ENCODE measurements around the gene GPR108. TPM values are rescaled to one million over a fixed set of nuclear protein-coding genes. Genes with fewer than 3 reads are reported as not detected.

The GPR108 gene
- total RNA-seq, 1 donor from 2014 or later, result 38.3 TPM

- Mint-ChIP-seq H3K36me3 (no peaks in the 10 kb centered on the region), H3K27me3 (ENCODE audit: insufficient read depth, low read depth) (peaks cover 22% of the 10 kb centered on the region)
Measured at GRCh38 chr19:6705931-6706632, 31.3 kb downstream of the GPR108 start.

GRCh38 chr19:6700586-6701316, 36.6 kb downstream of the GPR108 start:
- no peak overlapping the region for H3K27ac Mint-ChIP-seq
- H3K4me3 Mint-ChIP-seq, result no peak overlapping the region
- H2AFZ ChIP-seq (replicated peaks), result no peak overlapping the region
- H4K20me1 ChIP-seq (ENCODE audit: low read depth), result no peaks in the 10 kb centered on the region
- H3K27me3 Mint-ChIP-seq (ENCODE audit: insufficient read depth, low read depth), result peaks cover 2% of the 10 kb centered on the region
- TF ChIP-seq EZH2 (IDR thresholded peaks at IDR 0.05), result no peak
- H3K9ac ChIP-seq, result no peak overlapping the region
- no peaks in the 10 kb centered on the region for H3K27me3 ChIP-seq
- H3K4me1 ChIP-seq, result no peaks in the 10 kb centered on the region
- DNase-seq (ENCODE audit: low spot score), result no peak
- H3K4me3 ChIP-seq, result no peak overlapping the region
- H3K27ac ChIP-seq, result no peak overlapping the region
- H3K79me2 ChIP-seq (ENCODE audit: low read depth), result no peaks in the 10 kb centered on the region
- no peaks in the 10 kb centered on the region for H3K36me3 Mint-ChIP-seq
- H3K4me1 Mint-ChIP-seq, result no peaks in the 10 kb centered on the region
- no peaks in the 10 kb centered on the region for H3K9me3 ChIP-seq (ENCODE audit: low read depth)
- no peaks in the 10 kb centered on the region for H3K36me3 ChIP-seq
- no peak overlapping the region for H3K4me2 ChIP-seq
- peaks cover 2% of the 10 kb centered on the region for H3K9me3 Mint-ChIP-seq
- H3F3A ChIP-seq (ENCODE audit: low read depth), result no peaks in the 10 kb centered on the region

More at GRCh38 chr19:6705931-6706632, 31.3 kb downstream of the GPR108 start:
- Histone ChIP-seq H3K79me2 (ENCODE audit: low read depth) (no peaks in the 10 kb centered on the region), H4K20me1 (ENCODE audit: low read depth) (no peaks in the 10 kb centered on the region), H2AFZ (replicated peaks) (no peak overlapping the region), H3K4me3 (no peak overlapping the region), H3K36me3 (no peaks in the 10 kb centered on the region), H3F3A (ENCODE audit: low read depth) (no peaks in the 10 kb centered on the region), H3K9ac (no peak overlapping the region), H3K27me3 (peaks cover 31% of the 10 kb centered on the region), H3K4me2 (no peak overlapping the region), H3K4me1 (no peaks in the 10 kb centered on the region), H3K9me3 (ENCODE audit: low read depth) (no peaks in the 10 kb centered on the region), H3K27ac (no peak overlapping the region)
- no peak for DNase-seq (ENCODE audit: low spot score)
- TF ChIP-seq EZH2 (IDR thresholded peaks at IDR 0.05) (no peak), EZH2phosphoT487 (IDR thresholded peaks at IDR 0.05) (no peak), CTCF (IDR thresholded peaks at IDR 0.05) (no peak)
- Mint-ChIP-seq H3K4me3 (no peak overlapping the region), H3K27ac (no peak overlapping the region), H3K4me1 (no peaks in the 10 kb centered on the region), H3K9me3 (no peaks in the 10 kb centered on the region)

GRCh38 chr19:6699935-6700334, 37.4 kb downstream of the GPR108 start:
- H3K4me3 Mint-ChIP-seq, result no peak overlapping the region
- Histone ChIP-seq H3K4me2 (no peak overlapping the region), H3K4me1 (no peaks in the 10 kb centered on the region), H3K27me3 (no peaks in the 10 kb centered on the region), H3K9ac (no peak overlapping the region), H4K20me1 (ENCODE audit: low read depth) (no peaks in the 10 kb centered on the region), H3K27ac (no peak overlapping the region), H3K4me3 (no peak overlapping the region), H3K79me2 (ENCODE audit: low read depth) (no peaks in the 10 kb centered on the region), H3K36me3 (no peaks in the 10 kb centered on the region), H2AFZ (replicated peaks) (no peak overlapping the region), H3F3A (ENCODE audit: low read depth) (no peaks in the 10 kb centered on the region), H3K9me3 (ENCODE audit: low read depth) (no peaks in the 10 kb centered on the region)
- TF ChIP-seq EZH2 (IDR thresholded peaks at IDR 0.05) (no peak), CTCF (IDR thresholded peaks at IDR 0.05) (no peak), EZH2phosphoT487 (IDR thresholded peaks at IDR 0.05) (no peak)
- peaks cover 2% of the 10 kb centered on the region for H3K9me3 Mint-ChIP-seq
- DNase-seq (ENCODE audit: low spot score), result no peak
- H3K27ac Mint-ChIP-seq, result no peak overlapping the region
- no peaks in the 10 kb centered on the region for H3K4me1 Mint-ChIP-seq
- H3K27me3 Mint-ChIP-seq (ENCODE audit: insufficient read depth, low read depth), result peaks cover 2% of the 10 kb centered on the region
- no peaks in the 10 kb centered on the region for H3K36me3 Mint-ChIP-seq

GRCh38 chr19:6697291-6697690, 40.1 kb downstream of the GPR108 start:
- H3K4me1 Mint-ChIP-seq, result no peaks in the 10 kb centered on the region
- H3K4me3 Mint-ChIP-seq, result no peak overlapping the region
- H3K27me3 Mint-ChIP-seq (ENCODE audit: insufficient read depth, low read depth), result peaks cover 2% of the 10 kb centered on the region
- Histone ChIP-seq H3K4me1 (no peaks in the 10 kb centered on the region), H3K79me2 (ENCODE audit: low read depth) (no peaks in the 10 kb centered on the region), H2AFZ (replicated peaks) (no peak overlapping the region), H3K27me3 (no peaks in the 10 kb centered on the region), H3K9ac (no peak overlapping the region), H3K27ac (no peak overlapping the region), H3K4me3 (no peak overlapping the region), H3F3A (ENCODE audit: low read depth) (no peaks in the 10 kb centered on the region), H3K36me3 (no peaks in the 10 kb centered on the region), H4K20me1 (ENCODE audit: low read depth) (no peaks in the 10 kb centered on the region), H3K9me3 (ENCODE audit: low read depth) (no peaks in the 10 kb centered on the region), H3K4me2 (no peak overlapping the region)
- H3K9me3 Mint-ChIP-seq, result peaks cover 5% of the 10 kb centered on the region
- no peak for DNase-seq (ENCODE audit: low spot score)
- no peak overlapping the region for H3K27ac Mint-ChIP-seq
- TF ChIP-seq EZH2phosphoT487 (IDR thresholded peaks at IDR 0.05), result no peak
- TF ChIP-seq CTCF (IDR thresholded peaks at IDR 0.05), result no peak
- TF ChIP-seq EZH2 (IDR thresholded peaks at IDR 0.05), result no peak
- H3K36me3 Mint-ChIP-seq, result no peaks in the 10 kb centered on the region
